ENCODE data around the gene ANKS1A.

DNA sequence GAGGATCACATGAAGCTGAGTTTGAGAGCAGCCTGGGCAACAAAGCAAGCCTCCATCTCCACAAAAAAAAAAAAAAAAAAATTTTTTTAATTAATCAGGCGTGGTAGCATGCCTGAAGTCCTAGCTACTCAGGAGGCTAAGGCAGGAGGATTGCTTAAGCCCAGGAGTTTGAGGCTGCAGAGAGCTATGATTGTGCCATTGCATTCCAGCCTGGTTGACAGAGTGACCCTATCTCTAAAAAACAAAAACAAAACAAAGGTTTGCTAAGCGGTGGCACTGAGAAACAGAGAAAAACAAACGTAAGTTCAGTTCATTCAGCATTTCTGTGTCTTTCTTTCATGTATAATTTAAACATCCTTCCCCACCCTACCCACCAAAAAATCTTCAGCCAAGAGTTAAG lies 78.4 kb downstream of the ANKS1A start:
- TF ChIP-seq, protein P1, sequence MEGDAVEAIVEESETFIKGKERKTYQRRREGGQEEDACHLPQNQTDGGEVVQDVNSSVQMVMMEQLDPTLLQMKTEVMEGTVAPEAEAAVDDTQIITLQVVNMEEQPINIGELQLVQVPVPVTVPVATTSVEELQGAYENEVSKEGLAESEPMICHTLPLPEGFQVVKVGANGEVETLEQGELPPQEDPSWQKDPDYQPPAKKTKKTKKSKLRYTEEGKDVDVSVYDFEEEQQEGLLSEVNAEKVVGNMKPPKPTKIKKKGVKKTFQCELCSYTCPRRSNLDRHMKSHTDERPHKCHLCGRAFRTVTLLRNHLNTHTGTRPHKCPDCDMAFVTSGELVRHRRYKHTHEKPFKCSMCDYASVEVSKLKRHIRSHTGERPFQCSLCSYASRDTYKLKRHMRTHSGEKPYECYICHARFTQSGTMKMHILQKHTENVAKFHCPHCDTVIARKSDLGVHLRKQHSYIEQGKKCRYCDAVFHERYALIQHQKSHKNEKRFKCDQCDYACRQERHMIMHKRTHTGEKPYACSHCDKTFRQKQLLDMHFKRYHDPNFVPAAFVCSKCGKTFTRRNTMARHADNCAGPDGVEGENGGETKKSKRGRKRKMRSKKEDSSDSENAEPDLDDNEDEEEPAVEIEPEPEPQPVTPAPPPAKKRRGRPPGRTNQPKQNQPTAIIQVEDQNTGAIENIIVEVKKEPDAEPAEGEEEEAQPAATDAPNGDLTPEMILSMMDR (IDR thresholded peaks at IDR 0.05), result no peak
- TF ChIP-seq POLR2A (IDR thresholded peaks at IDR 0.05), result no peak
